Neural cell (in vitro differentiated cells): ENCODE results near the gene POLN.

Experiments used
- POLR2AphosphoS5 ChIP-seq: IDR thresholded peaks from 2 replicates; pipeline ENCODE4 v1.6.1; 2012
- RAD21 ChIP-seq: fragments of 450-650 bp; conservative IDR thresholded peaks from 2 replicates; pipeline ENCODE4 v1.6.1; 2014; ENCODE audit warnings: antibody characterized with exemption, mild to moderate bottlenecking, moderate library complexity
- TF ChIP-seq, protein P1 (sequence below): fragments of 450-650 bp; IDR thresholded peaks from 2 replicates; pipeline ENCODE4 v1.5.1; 2014; ENCODE audit warnings: antibody characterized with exemption, mild to moderate bottlenecking, moderate library complexity; ENCODE audit not compliant: poor library complexity, severe bottlenecking
- TF ChIP-seq, protein P2 (sequence below): IDR thresholded peaks from 2 replicates; pipeline ENCODE4 v1.6.1; 2012; ENCODE audit warnings: borderline replicate concordance

DNA sequence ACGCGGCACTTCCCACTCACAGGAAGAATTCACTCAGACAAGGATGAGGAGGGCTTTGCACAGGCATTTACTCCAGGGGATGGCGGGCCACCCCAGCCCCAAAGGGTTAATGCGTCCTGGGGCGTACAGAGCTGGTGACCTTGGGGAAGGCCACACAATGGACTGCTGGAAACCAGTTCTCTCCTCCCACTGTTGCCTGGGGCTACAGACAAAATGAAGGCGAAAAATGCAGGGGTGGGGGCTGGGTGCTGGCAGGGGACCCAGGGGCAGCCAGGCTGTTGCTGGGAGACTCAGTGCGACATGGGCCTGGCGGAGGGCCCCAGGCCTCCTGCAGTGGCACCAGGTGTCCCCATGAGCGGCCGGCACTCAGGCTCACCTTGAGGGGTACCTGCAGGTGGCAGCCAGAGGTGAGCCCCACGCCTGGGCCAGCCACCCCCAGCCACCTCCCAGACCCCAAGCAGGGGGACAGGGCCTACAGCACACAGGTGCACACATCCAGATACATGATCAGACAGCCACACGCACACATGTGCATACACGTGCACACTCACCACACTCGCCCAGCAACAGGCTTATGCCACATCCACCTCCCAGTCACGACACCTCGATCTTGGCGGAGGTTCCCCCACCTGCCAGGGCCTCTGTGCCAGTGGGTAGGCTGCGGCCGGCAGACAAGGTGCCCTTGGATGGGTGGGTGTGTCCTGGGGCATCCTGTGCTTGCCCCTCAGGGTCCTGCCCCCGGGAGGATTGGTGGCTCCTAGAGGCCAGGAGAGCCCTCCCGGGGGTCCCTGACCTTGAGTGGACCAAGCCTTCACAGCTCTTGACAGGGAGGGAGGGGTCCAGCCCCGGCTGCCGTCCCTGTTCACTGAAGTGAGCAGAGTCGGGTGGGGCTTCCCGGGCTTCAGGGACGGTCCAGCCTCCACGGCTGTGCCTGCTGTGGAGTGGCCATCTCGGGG lies 169.7 kb downstream of the POLN start:
- TF ChIP-seq, protein P1, sequence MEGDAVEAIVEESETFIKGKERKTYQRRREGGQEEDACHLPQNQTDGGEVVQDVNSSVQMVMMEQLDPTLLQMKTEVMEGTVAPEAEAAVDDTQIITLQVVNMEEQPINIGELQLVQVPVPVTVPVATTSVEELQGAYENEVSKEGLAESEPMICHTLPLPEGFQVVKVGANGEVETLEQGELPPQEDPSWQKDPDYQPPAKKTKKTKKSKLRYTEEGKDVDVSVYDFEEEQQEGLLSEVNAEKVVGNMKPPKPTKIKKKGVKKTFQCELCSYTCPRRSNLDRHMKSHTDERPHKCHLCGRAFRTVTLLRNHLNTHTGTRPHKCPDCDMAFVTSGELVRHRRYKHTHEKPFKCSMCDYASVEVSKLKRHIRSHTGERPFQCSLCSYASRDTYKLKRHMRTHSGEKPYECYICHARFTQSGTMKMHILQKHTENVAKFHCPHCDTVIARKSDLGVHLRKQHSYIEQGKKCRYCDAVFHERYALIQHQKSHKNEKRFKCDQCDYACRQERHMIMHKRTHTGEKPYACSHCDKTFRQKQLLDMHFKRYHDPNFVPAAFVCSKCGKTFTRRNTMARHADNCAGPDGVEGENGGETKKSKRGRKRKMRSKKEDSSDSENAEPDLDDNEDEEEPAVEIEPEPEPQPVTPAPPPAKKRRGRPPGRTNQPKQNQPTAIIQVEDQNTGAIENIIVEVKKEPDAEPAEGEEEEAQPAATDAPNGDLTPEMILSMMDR = no peak
- TF ChIP-seq RAD21 (no peak), POLR2AphosphoS5 (no peak)
- TF ChIP-seq, protein P2, sequence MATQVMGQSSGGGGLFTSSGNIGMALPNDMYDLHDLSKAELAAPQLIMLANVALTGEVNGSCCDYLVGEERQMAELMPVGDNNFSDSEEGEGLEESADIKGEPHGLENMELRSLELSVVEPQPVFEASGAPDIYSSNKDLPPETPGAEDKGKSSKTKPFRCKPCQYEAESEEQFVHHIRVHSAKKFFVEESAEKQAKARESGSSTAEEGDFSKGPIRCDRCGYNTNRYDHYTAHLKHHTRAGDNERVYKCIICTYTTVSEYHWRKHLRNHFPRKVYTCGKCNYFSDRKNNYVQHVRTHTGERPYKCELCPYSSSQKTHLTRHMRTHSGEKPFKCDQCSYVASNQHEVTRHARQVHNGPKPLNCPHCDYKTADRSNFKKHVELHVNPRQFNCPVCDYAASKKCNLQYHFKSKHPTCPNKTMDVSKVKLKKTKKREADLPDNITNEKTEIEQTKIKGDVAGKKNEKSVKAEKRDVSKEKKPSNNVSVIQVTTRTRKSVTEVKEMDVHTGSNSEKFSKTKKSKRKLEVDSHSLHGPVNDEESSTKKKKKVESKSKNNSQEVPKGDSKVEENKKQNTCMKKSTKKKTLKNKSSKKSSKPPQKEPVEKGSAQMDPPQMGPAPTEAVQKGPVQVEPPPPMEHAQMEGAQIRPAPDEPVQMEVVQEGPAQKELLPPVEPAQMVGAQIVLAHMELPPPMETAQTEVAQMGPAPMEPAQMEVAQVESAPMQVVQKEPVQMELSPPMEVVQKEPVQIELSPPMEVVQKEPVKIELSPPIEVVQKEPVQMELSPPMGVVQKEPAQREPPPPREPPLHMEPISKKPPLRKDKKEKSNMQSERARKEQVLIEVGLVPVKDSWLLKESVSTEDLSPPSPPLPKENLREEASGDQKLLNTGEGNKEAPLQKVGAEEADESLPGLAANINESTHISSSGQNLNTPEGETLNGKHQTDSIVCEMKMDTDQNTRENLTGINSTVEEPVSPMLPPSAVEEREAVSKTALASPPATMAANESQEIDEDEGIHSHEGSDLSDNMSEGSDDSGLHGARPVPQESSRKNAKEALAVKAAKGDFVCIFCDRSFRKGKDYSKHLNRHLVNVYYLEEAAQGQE = no peak
